ENCODE measurements around the gene PRSS48. TPM values are rescaled to one million over a fixed set of nuclear protein-coding genes. Genes with fewer than 3 reads are reported as not detected.
"Not testable (repeated sequence)": the region's sequence is repeated elsewhere in the genome, so short reads cannot be mapped to it uniquely, and the experiment has no call there.

PRSS48 gene
- polyA plus RNA-seq, 1 experiment, result not detected

- Histone ChIP-seq H3K27me3 (ENCODE audit: control insufficient read depth, insufficient read depth, low read length) (no peaks in the 10 kb centered on the region), H3K27ac (ENCODE audit: low read depth, low read length) (no peak overlapping the region), H3K4me3 (ENCODE audit: low read depth, low read length) (no peak overlapping the region), H3K9me3 (ENCODE audit: control insufficient read depth, insufficient read depth, low read length) (no peaks in the 10 kb centered on the region)
- no peak for TF ChIP-seq CTCF (IDR thresholded peaks at IDR 0.05; ENCODE audit: low read depth, low read length)
- CTCF ChIA-PET, result interaction anchor here (0.5 to 5.2 kb wide), 2 partner anchors 7 to 15 kb away, joined by 5 to 40 read pairs; partner anchors contain the start of gene PRSS48
- POLR2A ChIA-PET, result no interaction called here
- no peak for DNase-seq (ENCODE audit: low read depth, low spot score)
Measured at GRCh38 chr4:151267822-151268535, 9.0 kb upstream of the PRSS48 start.

- H3K27ac ChIP-seq (ENCODE audit: low read depth, low read length); DNase-seq (ENCODE audit: low read depth, low spot score); POLR2A ChIA-PET; H3K4me3 ChIP-seq (ENCODE audit: low read depth, low read length); H3K27me3 ChIP-seq (ENCODE audit: control insufficient read depth, insufficient read depth, low read length); H3K9me3 ChIP-seq (ENCODE audit: control insufficient read depth, insufficient read depth, low read length); CTCF ChIA-PET: not testable (repeated sequence)
Measured at GRCh38 chr4:151268905-151269304, 8.1 kb upstream of the PRSS48 start.

- ChIA-PET POLR2A (no interaction called here), CTCF (interaction anchor here (1.8 kb wide), 1 partner anchor 8 kb away, joined by 5 read pairs; the partner anchor contains the start of gene PRSS48)
- no peak for DNase-seq (ENCODE audit: low read depth, low spot score)
- Histone ChIP-seq H3K27me3 (ENCODE audit: control insufficient read depth, insufficient read depth, low read length) (no peaks in the 10 kb centered on the region), H3K27ac (ENCODE audit: low read depth, low read length) (no peak overlapping the region), H3K9me3 (ENCODE audit: control insufficient read depth, insufficient read depth, low read length) (no peaks in the 10 kb centered on the region), H3K4me3 (ENCODE audit: low read depth, low read length) (no peak overlapping the region)
- no peak for TF ChIP-seq CTCF (IDR thresholded peaks at IDR 0.05; ENCODE audit: low read depth, low read length)
Measured at GRCh38 chr4:151284534-151285245, 7.7 kb downstream of the PRSS48 start.

GRCh38 chr4:151287409-151287808 is 10.4 kb downstream of the PRSS48 start:
- Histone ChIP-seq H3K27me3 (ENCODE audit: control insufficient read depth, insufficient read depth, low read length) (no peaks in the 10 kb centered on the region), H3K27ac (ENCODE audit: low read depth, low read length) (no peak overlapping the region), H3K4me3 (ENCODE audit: low read depth, low read length) (no peak overlapping the region), H3K9me3 (ENCODE audit: control insufficient read depth, insufficient read depth, low read length) (no peaks in the 10 kb centered on the region)
- no peak for TF ChIP-seq CTCF (IDR thresholded peaks at IDR 0.05; ENCODE audit: low read depth, low read length)
- ChIA-PET POLR2A (interaction anchor here (0.6 kb wide), 1 partner anchor 77 kb away, joined by 10 read pairs; no protein-coding TSS in a partner anchor), CTCF (interaction anchor here (0.7 kb wide), 1 partner anchor 232 kb away, joined by 5 read pairs; no protein-coding TSS in a partner anchor)
- DNase-seq (ENCODE audit: low read depth, low spot score), result no peak

GRCh38 chr4:151291485-151291884 is 14.5 kb downstream of the PRSS48 start:
- H3K4me3 ChIP-seq (ENCODE audit: low read depth, low read length), result no peak overlapping the region
- ChIA-PET POLR2A (no interaction called here), CTCF (interaction anchor here (1.7 kb wide), 1 partner anchor 15 kb away, joined by 6 read pairs; the partner anchor contains the start of gene PRSS48)
- H3K27ac ChIP-seq (ENCODE audit: low read depth, low read length), result no peak overlapping the region
- H3K27me3 ChIP-seq (ENCODE audit: control insufficient read depth, insufficient read depth, low read length), result no peaks in the 10 kb centered on the region
- no peak for TF ChIP-seq CTCF (IDR thresholded peaks at IDR 0.05; ENCODE audit: low read depth, low read length)
- no peak for DNase-seq (ENCODE audit: low read depth, low spot score)
- no peaks in the 10 kb centered on the region for H3K9me3 ChIP-seq (ENCODE audit: control insufficient read depth, insufficient read depth, low read length)

Data from AG04450 (cell line).